ENCODE data around the gene TOX3.

The TOX3 gene

GRCh38 chr16:52456368-52456767, 90.6 kb downstream of the TOX3 start:
- peaks cover 4% of the 10 kb centered on the region for H3K36me3 ChIP-seq (ENCODE audit: control insufficient read depth, insufficient read depth, low read length)
- no peak overlapping the region for H3K4me3 ChIP-seq (ENCODE audit: insufficient read depth, low read depth, low read length)
- H3K4me1 ChIP-seq (ENCODE audit: control insufficient read depth, insufficient read depth, low read length), result peaks cover 11% of the 10 kb centered on the region
- H3K27me3 ChIP-seq (ENCODE audit: control insufficient read depth, insufficient read depth, low read length, poor library complexity, severe bottlenecking), result no peaks in the 10 kb centered on the region
- H3K9me3 ChIP-seq (ENCODE audit: control insufficient read depth, low read length), result no peaks in the 10 kb centered on the region
- peak overlapping the region; percentile 67 for H3K27ac ChIP-seq (ENCODE audit: insufficient read depth, low read depth, low read length, poor library complexity, severe bottlenecking)
- 25 to 33% methylated on average over 1 to 2 of the region's 3 CpGs for WGBS, 2 experiments

- H3K36me3 ChIP-seq (ENCODE audit: control insufficient read depth, insufficient read depth, low read length), result peaks cover 4% of the 10 kb centered on the region
- peaks cover 11% of the 10 kb centered on the region for H3K4me1 ChIP-seq (ENCODE audit: control insufficient read depth, insufficient read depth, low read length)
- WGBS, 2 experiments, result 93 to 95% methylated on average over 3 of the region's 3 CpGs
- no peaks in the 10 kb centered on the region for H3K27me3 ChIP-seq (ENCODE audit: control insufficient read depth, insufficient read depth, low read length, poor library complexity, severe bottlenecking)
- H3K4me3 ChIP-seq (ENCODE audit: insufficient read depth, low read depth, low read length), result no peak overlapping the region
- H3K27ac ChIP-seq (ENCODE audit: insufficient read depth, low read depth, low read length, poor library complexity, severe bottlenecking), result no peak overlapping the region
- no peaks in the 10 kb centered on the region for H3K9me3 ChIP-seq (ENCODE audit: control insufficient read depth, low read length)
These were observed 91.2 kb downstream of the TOX3 start for GRCh38 chr16:52455549-52456277.

GRCh38 chr16:52453644-52454043, 93.3 kb downstream of the TOX3 start:
- Histone ChIP-seq H3K27ac (ENCODE audit: insufficient read depth, low read depth, low read length, poor library complexity, severe bottlenecking) (no peak overlapping the region), H3K9me3 (ENCODE audit: control insufficient read depth, low read length) (no peaks in the 10 kb centered on the region), H3K4me1 (ENCODE audit: control insufficient read depth, insufficient read depth, low read length) (peaks cover 11% of the 10 kb centered on the region), H3K27me3 (ENCODE audit: control insufficient read depth, insufficient read depth, low read length, poor library complexity, severe bottlenecking) (no peaks in the 10 kb centered on the region), H3K4me3 (ENCODE audit: insufficient read depth, low read depth, low read length) (no peak overlapping the region), H3K36me3 (ENCODE audit: control insufficient read depth, insufficient read depth, low read length) (peaks cover 13% of the 10 kb centered on the region)
- 86 to 92% methylated on average over 1 of the region's 1 CpG for WGBS, 2 experiments

GRCh38 chr16:52451971-52452421, 94.9 kb downstream of the TOX3 start:
- Histone ChIP-seq H3K27me3 (ENCODE audit: control insufficient read depth, insufficient read depth, low read length, poor library complexity, severe bottlenecking) (no peaks in the 10 kb centered on the region), H3K9me3 (ENCODE audit: control insufficient read depth, low read length) (no peaks in the 10 kb centered on the region), H3K4me1 (ENCODE audit: control insufficient read depth, insufficient read depth, low read length) (peaks cover 11% of the 10 kb centered on the region), H3K4me3 (ENCODE audit: insufficient read depth, low read depth, low read length) (no peak overlapping the region), H3K27ac (ENCODE audit: insufficient read depth, low read depth, low read length, poor library complexity, severe bottlenecking) (no peak overlapping the region), H3K36me3 (ENCODE audit: control insufficient read depth, insufficient read depth, low read length) (peaks cover 14% of the 10 kb centered on the region)
- 93 to 94% methylated on average over 5 of the region's 5 CpGs for WGBS, 2 experiments

GRCh38 chr16:52450916-52451315, 96.0 kb downstream of the TOX3 start:
- Histone ChIP-seq H3K9me3 (ENCODE audit: control insufficient read depth, low read length) (no peaks in the 10 kb centered on the region), H3K36me3 (ENCODE audit: control insufficient read depth, insufficient read depth, low read length) (peaks cover 14% of the 10 kb centered on the region), H3K4me1 (ENCODE audit: control insufficient read depth, insufficient read depth, low read length) (peaks cover 2% of the 10 kb centered on the region), H3K27me3 (ENCODE audit: control insufficient read depth, insufficient read depth, low read length, poor library complexity, severe bottlenecking) (no peaks in the 10 kb centered on the region), H3K27ac (ENCODE audit: insufficient read depth, low read depth, low read length, poor library complexity, severe bottlenecking) (no peak overlapping the region), H3K4me3 (ENCODE audit: insufficient read depth, low read depth, low read length) (no peak overlapping the region)
- WGBS, 2 experiments, result 91 to 95% methylated on average over 6 of the region's 6 CpGs

GRCh38 chr16:52450241-52450640, 96.7 kb downstream of the TOX3 start:
- H3K4me3 ChIP-seq (ENCODE audit: insufficient read depth, low read depth, low read length), result no peak overlapping the region
- H3K27ac ChIP-seq (ENCODE audit: insufficient read depth, low read depth, low read length, poor library complexity, severe bottlenecking), result no peak overlapping the region
- H3K4me1 ChIP-seq (ENCODE audit: control insufficient read depth, insufficient read depth, low read length), result no peaks in the 10 kb centered on the region
- H3K36me3 ChIP-seq (ENCODE audit: control insufficient read depth, insufficient read depth, low read length), result peaks cover 14% of the 10 kb centered on the region
- H3K27me3 ChIP-seq (ENCODE audit: control insufficient read depth, insufficient read depth, low read length, poor library complexity, severe bottlenecking), result no peaks in the 10 kb centered on the region
- H3K9me3 ChIP-seq (ENCODE audit: control insufficient read depth, low read length), result no peaks in the 10 kb centered on the region
- 97% methylated on average over 7 of the region's 7 CpGs for WGBS, 2 experiments

GRCh38 chr16:52446080-52446479, 100.9 kb downstream of the TOX3 start:
- WGBS, 2 experiments, result 96 to 97% methylated on average over 4 of the region's 4 CpGs
- H3K9me3 ChIP-seq (ENCODE audit: control insufficient read depth, low read length), result no peaks in the 10 kb centered on the region
- peaks cover 41% of the 10 kb centered on the region for H3K36me3 ChIP-seq (ENCODE audit: control insufficient read depth, insufficient read depth, low read length)
- no peaks in the 10 kb centered on the region for H3K27me3 ChIP-seq (ENCODE audit: control insufficient read depth, insufficient read depth, low read length, poor library complexity, severe bottlenecking)
- no peak overlapping the region for H3K4me3 ChIP-seq (ENCODE audit: insufficient read depth, low read depth, low read length)
- H3K27ac ChIP-seq (ENCODE audit: insufficient read depth, low read depth, low read length, poor library complexity, severe bottlenecking), result peak overlapping the region; percentile 40
- no peaks in the 10 kb centered on the region for H3K4me1 ChIP-seq (ENCODE audit: control insufficient read depth, insufficient read depth, low read length)

GRCh38 chr16:52441886-52442285, 105.1 kb downstream of the TOX3 start:
- no peaks in the 10 kb centered on the region for H3K4me1 ChIP-seq (ENCODE audit: control insufficient read depth, insufficient read depth, low read length)
- peaks cover 42% of the 10 kb centered on the region for H3K36me3 ChIP-seq (ENCODE audit: control insufficient read depth, insufficient read depth, low read length)
- H3K27me3 ChIP-seq (ENCODE audit: control insufficient read depth, insufficient read depth, low read length, poor library complexity, severe bottlenecking), result no peaks in the 10 kb centered on the region
- no peak overlapping the region for H3K4me3 ChIP-seq (ENCODE audit: insufficient read depth, low read depth, low read length)
- H3K27ac ChIP-seq (ENCODE audit: insufficient read depth, low read depth, low read length, poor library complexity, severe bottlenecking), result no peak overlapping the region
- no peaks in the 10 kb centered on the region for H3K9me3 ChIP-seq (ENCODE audit: control insufficient read depth, low read length)
- 97 to 98% methylated on average over 3 of the region's 3 CpGs for WGBS, 2 experiments

- H3K4me3 ChIP-seq (ENCODE audit: insufficient read depth, low read depth, low read length), result no peak overlapping the region
- H3K27me3 ChIP-seq (ENCODE audit: control insufficient read depth, insufficient read depth, low read length, poor library complexity, severe bottlenecking), result no peaks in the 10 kb centered on the region
- peaks cover 42% of the 10 kb centered on the region for H3K36me3 ChIP-seq (ENCODE audit: control insufficient read depth, insufficient read depth, low read length)
- H3K4me1 ChIP-seq (ENCODE audit: control insufficient read depth, insufficient read depth, low read length), result peaks cover 6% of the 10 kb centered on the region
- H3K9me3 ChIP-seq (ENCODE audit: control insufficient read depth, low read length), result no peaks in the 10 kb centered on the region
- no peak overlapping the region for H3K27ac ChIP-seq (ENCODE audit: insufficient read depth, low read depth, low read length, poor library complexity, severe bottlenecking)
- 93 to 98% methylated on average over 2 of the region's 2 CpGs for WGBS, 2 experiments
These were observed 106.7 kb downstream of the TOX3 start for GRCh38 chr16:52440248-52440647.

- WGBS, 2 experiments, result 92 to 94% methylated on average over 4 to 5 of the region's 5 CpGs
- no peaks in the 10 kb centered on the region for H3K27me3 ChIP-seq (ENCODE audit: control insufficient read depth, insufficient read depth, low read length, poor library complexity, severe bottlenecking)
- no peak overlapping the region for H3K4me3 ChIP-seq (ENCODE audit: insufficient read depth, low read depth, low read length)
- H3K36me3 ChIP-seq (ENCODE audit: control insufficient read depth, insufficient read depth, low read length), result peaks cover 40% of the 10 kb centered on the region
- no peak overlapping the region for H3K27ac ChIP-seq (ENCODE audit: insufficient read depth, low read depth, low read length, poor library complexity, severe bottlenecking)
- H3K9me3 ChIP-seq (ENCODE audit: control insufficient read depth, low read length), result no peaks in the 10 kb centered on the region
- peaks cover 6% of the 10 kb centered on the region for H3K4me1 ChIP-seq (ENCODE audit: control insufficient read depth, insufficient read depth, low read length)
These were observed 107.2 kb downstream of the TOX3 start for GRCh38 chr16:52439750-52440149.
